CD4-positive, alpha-beta T cell treated with Interleukin-17A for 4 hours (primary cell): ENCODE results near the gene CD151.

ENCODE experiments used
- DNase-seq: peaks from one replicate; pipeline ENCODE4 v3.0.0-alpha.2; 2020; ENCODE audit warnings: mixed read lengths

Gene CD151

DNA sequence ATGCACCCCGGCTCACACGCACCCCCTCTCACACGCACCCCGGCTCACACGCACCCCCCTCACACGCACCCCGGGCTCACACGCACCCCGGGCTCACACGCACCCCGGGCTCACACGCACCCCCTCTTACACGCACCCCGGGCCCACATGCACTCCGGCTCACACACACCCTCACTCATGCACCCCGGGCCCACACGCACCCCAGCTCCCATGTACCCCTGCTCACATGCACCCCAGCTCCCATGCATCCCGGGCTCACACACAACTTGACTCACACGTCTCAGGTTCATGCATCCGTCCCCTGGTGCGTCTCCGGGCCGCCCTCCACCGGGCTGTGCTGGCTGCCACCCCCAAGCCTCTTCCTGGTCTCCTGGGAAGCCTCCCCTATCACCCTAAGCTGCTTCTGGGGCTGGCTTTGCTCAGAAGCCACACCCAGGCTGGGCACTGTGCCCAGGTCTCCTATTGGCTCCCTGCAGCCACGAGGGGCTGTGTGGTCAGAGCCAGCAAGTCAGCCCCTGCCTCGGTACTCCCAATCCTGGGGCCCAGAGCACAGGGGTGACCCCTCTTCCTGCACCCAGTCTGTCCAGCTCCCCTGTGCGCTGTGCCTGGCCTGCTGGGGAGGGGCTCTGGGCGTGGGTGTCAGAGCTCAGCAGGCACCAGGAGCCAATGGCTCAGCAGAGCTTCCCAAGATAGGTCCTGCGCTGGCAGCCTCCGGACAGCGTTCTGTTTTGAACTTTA, 26.8 kb downstream of the CD151 start:
- no peak for DNase-seq

DNA sequence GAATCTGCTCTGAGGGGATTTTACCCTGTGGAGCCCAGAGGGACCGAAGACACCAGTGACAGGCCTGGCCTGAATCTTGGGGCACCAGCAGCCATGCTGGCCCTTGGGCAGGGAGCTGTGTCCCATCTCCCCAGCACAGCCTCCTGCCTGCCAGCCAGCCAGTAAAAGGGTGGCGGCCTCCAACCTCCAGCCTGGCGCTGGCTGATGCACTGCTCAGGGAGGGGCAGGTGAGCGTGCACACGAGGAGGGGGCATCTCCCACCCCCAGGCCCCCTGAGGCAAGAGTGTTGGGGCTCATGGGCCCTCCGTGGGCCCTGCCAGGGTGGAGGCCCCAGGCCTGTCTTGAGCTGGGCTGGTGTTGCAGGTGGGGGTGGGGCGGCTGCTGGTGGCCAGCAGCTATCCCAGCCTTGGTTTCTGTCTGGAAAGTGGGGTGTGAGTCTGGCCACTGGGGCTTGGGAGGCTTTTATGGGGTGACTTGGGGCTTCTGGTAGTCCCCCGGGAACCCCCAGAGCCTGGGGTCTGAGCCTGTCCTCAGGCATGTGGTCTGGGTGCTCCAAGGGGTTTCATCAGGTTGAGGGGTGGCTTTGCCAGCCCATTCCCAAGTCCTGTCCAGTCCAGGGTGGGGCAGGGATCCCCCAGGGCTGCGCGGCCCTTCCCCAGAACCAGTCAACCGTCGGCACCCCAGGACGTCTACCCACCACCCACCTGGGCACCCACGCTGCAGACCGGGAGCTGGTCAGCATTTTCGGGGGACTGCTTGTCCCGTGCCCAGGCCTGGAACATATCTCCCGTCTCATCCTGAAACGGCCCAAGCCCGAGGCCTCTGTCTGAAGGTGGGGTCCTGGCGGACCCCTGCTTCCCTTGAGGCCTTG, 27.7 kb downstream of the CD151 start:
- DNase-seq, result no peak

DNA sequence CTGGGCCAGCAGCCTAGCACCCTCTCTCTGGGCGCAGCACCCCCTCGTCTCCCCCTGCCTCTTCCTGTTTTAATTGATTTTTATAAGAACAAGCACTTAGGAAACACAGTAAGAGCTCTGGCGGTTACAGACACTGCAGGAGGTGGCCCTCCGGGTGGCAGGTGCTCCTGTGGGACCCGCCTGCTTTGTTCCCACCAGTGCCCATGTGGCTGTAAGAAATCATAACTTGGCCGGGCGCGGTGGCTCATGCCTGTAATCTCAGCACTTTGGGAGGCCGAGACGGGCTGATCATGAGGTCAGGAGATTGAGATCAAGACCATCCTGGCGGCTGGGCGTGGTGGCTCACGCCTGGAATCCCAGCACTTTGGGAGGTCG, 28.3 kb downstream of the CD151 start:
- no peak for DNase-seq

DNA sequence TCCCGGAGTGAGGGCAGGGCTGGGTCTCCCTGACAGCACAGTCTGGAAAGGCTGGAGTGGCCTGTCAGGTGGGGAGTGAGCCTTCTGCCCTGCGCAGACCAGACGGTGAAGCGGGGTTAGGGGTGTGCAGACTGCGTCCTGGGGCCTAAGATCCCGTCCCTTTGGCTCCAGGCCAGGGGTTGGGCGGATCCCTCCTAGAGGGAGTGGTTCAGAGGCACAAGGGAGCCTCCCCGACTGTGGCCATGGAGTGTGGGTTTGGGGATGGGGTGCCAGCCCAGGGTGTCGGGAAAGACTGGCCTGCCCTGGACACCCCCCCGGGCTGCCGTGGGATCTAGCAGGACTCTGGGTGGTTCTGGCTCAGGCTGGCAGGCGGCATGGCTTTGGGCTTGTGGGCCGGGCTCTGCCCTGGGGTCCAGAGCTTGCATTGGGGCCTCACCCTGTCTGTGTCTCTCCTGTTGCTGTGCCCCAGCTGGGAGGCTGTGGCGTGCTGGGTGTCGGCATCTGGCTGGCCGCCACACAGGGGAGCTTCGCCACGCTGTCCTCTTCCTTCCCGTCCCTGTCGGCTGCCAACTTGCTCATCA, 29.4 kb downstream of the CD151 start:
- no peak for DNase-seq

DNA sequence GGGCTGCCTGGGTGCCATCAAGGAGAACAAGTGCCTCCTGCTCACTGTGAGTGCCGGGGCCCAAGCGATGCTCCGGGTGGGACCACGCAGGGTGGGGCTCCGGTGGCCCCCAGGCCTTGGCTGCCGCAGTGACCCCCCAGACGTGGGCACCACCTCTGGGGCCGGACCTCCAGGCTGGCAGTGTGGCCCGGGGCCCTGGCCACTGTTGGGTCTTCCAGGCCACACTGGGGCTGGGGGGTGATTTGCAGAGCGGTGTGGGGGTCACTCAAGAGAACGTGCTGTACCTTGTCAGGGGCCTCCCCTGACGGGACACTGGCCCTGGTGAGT, 29.9 kb downstream of the CD151 start:
- no peak for DNase-seq

DNA sequence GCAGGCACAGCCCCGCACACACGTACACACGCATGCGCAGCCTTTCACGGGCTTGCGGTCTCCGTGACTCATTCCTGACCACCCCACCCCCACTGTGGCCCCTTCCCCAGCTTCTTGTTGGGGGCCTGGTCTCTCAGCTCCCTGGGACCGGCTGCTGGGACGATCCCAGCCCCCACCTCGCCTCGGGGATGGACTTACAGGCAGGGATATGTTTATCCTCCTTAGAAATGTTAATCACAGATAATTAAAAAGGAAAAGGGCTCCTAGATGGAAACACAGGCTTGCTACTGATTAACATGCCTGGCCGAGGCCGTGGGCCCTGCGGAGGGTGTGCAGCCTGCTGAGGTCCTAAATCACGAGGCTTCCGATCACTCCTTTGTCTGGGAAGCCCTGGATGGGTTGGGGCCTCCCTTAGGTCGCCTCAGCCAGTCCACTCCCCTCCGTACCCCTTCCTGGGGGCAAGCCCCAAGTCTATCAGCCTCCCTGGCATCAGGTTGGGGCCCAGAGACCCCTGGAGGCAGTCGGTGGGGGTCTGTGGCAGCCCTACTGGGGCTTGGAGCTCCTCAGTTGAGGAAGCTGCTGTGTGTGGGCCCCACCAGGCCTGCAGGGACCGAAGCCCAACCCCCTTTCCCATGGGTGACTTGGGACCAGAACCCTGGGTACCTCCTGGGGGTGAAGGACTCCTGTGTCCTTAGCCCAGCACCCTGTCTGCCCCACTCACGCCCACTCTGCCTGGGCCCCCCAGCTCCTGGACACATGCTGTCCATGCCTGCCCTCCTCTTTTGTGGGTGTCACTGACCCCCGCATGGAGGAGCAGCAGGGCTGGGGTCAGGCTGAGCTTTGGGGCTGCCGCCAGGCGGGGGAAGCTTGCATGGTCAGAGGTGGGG, 30.5 kb downstream of the CD151 start:
- DNase-seq, result no peak

DNA sequence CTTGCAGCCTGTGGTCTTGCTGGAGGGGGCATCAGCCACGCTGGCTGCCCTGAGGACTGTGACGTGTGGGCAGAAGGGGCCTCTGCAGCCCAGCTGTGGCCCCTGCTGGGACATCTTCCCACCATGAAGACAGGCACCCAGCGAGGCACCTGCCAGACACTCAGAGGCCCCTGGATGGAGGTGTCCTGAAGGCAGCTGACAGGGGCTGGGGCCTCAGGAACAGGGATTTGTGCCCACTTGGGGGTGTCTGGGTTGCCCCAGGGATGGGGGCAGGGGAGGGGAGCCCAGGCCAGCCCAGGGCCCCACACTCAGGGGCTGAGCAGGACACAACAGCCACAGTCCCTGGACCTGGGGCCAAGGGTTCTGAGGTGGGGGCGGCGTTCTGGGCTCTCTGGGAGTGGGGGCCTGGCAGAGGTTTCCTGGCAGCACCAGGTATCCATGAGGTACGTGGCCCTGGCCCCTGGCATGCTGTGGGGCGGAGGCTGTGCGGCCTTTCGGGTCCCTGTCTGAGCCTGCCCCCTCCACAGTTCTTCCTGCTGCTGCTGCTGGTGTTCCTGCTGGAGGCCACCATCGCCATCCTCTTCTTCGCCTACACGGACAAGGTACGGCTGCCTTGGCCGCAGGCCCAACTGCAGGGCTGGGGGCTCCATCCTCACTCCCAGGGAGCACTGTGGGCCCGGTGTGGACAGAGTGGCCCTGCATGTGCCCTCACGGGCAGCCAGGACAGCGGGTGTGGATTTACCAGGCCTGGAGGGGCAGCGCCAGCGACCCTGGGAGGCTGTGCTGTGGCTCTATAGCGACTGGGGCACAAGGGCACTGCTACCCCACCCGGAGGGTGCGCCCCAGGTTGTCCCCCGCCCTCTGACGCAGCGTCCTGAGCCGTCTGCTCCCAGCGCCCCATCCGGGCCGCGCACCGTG, 31.4 kb downstream of the CD151 start:
- no peak for DNase-seq

DNA sequence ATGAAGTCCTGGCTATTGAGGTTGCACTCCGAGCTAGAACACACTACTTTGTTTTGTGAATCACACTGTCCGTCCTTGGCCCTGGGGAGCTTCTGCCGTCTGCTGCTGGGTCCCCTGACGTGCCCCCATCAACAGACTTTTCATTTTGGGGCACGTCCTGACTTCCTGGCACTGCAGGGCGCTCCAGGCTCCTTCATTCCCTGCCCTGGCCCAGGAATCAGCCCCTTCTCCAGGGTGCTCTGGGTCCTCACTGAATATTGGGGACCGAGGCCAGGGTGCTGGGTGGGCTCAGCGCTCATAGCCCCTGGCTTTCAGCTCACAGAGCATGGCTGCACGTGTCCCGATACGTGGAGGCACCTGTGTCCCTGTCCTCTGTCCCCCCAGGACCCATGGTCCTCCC, 32.1 kb downstream of the CD151 start:
- DNase-seq, result no peak

DNA sequence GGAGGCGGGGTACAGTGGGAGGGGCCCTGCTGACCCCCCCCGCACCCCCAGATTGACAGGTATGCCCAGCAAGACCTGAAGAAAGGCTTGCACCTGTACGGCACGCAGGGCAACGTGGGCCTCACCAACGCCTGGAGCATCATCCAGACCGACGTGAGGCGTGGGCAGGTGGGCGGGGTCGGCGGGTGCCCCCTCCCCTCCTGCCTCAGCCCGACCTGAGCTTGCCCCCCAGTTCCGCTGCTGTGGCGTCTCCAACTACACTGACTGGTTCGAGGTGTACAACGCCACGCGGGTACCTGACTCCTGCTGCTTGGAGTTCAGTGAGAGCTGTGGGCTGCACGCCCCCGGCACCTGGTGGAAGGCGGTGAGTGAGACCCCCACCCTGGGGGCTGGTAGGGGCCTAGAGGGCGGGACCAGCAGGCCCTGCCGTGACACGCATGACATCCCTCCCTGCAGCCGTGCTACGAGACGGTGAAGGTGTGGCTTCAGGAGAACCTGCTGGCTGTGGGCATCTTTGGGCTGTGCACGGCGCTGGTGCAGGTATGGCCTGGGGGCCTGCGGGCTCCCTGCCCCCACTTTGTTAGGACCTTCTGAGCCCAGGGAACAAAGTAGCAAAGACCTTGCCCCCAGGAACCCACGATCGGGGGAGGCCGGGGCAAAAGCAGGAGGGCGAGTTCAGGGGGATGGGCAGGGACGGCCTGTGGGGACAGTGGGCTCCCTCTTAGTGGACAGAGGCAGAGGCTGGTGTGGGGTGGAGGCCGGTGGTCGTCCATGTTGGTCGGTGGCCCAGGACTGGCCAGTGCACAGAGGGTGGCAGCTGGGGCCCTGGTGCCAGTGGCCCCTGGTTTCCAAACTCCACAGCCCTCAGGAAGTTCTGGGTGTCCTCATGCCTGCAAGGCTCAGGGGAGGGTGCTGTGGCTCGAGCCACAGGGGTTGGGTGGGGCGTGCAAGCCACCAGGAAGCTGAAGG, 33.0 kb downstream of the CD151 start:
- no peak for DNase-seq

DNA sequence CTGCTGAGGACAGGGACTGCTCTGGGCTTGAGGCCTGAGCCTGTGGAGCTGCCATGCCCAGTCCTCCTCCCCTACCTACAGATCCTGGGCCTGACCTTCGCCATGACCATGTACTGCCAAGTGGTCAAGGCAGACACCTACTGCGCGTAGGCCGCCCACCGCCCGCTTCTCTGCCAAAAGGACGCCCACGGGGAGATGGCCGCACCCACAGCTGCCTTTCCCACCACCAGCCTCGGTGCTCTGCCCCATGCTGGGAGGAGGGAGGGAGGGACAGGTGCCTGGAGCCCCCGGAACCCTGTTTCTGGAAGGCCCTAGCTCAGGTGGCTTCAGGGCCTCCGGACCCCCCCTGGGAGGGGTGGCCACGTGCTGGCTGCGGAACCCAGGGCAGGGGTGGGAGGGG, 33.7 kb downstream of the CD151 start:
- no peak for DNase-seq

DNA sequence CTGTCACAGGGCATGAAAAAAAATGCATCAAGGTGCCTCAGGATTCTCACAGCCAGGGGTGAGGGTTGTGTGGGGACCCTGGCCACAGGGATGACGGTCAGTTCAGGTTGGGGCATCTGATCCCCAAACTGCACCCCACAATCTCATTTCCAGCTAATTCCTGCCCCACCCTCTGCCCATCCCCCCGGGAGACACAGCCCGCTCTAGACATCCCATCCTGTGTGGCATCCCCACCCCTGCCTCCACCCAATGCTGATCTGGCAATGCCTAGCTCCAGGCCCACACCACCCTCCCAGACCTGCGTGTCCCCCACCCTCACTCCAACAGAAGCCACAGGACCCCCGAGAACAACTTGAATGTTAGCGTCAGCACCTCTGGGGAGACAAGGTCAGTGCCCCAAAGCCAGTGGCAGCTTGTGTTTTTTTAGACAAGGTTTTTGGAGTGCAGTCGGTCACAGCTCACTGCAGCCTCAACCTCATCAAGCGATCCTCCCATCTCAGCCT, 35.2 kb downstream of the CD151 start:
- no peak for DNase-seq

DNA sequence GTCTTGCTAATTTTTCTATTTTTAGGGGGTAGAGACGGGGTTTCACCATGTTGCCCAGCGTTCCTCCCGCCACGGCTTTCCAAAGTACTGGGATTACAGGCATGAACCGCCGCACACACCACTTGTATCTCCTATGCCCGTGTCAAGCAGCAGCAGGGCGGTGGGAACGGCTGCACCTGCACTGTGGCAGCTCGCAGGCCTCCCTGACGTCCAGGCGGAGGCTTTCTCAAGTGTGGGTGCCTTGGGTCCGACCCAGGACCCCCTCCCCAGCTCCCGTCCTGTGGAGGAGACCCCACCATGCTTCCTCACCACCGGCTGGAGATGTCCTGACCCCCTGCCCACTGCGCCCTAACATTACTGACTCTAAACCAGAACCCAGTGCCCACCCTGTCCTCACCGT, 35.6 kb downstream of the CD151 start:
- no peak for DNase-seq

DNA sequence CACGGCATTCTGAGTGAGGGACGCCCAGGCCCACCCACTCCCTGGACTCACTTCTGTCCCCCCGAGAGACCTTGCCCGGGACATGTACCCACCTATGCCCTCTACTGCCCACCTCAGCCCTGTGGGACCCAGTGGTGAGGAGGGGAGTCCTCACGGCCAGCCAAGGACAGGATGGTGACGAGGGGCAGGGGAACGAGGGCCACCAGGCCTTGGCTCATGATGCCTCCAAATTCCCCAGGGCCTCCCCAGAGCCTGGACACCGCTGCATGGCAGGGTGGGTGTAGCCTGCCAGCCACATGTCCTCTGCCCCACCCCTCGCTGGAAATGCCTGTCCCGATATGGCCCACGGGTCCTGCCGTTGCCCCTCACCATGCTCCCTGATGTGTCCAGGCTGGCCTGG, 36.0 kb downstream of the CD151 start:
- no peak for DNase-seq

DNA sequence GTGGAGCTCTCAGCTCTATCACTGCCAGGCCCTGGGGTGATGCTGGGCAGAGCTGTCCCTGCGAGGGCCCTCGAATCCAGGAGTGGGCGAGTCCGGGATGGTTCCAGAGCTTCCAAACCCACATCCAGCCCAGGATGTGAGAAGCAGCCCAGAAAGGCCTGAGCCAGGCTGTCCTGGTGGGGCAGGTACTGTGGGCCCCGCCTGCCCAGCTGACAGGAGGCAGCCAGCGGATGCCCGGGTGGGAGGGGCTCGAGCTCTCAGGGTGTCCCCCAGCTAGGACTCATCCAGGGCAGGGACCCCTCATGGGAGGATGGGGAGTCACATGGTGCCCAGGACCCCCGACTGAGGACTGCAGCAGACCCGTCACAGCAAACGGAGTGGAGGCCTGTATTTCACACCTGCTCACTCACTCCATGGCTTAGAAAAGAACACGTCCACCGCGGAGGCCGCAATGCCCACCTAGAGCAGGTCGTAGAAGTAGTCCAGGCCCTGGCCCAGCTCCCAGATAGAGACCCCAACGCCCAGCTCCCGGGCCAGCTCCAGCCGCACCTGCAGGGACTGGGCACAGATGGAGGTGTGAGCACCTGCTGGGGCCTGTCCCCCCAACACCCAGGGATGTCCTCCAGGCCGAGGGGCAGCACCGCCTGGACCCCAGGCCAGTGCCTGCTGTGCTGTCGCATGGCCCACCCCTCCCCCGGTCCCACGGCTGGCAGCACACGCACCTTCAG, 36.8 kb downstream of the CD151 start:
- no peak for DNase-seq

DNA sequence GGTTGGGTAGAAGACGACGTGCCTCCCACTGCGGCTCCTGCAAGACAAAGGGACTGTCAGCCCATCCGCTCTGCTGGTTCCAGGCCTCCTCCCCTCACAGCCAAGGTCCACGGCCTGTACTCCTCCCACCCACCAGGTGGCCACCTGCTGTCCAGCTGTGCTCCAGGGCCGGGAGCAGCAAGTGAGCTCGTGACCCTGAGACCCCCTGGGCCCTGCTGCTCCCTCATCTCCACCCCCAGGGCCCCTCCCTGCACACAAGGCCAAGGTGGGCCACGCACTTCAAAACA, 37.3 kb downstream of the CD151 start:
- DNase-seq, result no peak

DNA sequence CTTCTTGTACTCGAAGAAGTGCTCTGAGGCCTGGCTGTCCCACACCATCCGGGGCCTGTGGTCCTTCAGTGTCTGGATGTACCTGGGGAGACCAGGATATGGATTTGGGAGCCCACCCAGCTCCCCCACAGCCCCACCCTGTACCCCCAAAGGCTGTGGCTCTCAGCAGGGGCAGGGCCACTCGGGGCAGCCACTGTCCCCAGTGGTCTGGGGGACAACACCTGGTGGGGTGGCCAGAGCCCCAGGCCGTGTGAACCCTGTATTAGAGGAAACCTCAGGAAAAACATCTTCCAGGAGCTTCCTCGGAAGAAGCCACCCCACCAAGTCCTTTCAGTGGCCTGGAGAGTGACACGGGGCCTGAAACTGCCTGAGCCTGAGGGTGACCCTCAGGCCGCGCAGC, 37.7 kb downstream of the CD151 start:
- no peak for DNase-seq

DNA sequence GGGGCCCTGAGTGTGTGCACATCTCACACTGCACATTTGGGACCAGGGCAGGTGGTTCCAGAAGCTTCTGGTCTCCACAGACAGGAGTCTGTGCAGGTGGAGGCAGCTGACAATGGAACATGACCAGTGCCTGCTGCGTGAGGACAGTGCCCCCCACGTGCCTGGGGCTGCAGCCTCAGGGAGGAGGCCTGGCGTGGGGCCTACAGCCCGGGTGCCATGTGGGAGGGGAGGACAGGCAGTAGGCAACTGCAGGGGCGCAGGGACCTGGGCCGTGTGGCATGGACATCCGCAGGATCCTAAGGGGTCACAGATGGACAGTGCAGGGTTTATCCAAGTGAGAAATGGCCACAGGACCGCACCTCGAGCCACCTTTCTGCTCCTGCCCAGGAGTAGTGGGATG, 38.7 kb downstream of the CD151 start:
- DNase-seq, result no peak

DNA sequence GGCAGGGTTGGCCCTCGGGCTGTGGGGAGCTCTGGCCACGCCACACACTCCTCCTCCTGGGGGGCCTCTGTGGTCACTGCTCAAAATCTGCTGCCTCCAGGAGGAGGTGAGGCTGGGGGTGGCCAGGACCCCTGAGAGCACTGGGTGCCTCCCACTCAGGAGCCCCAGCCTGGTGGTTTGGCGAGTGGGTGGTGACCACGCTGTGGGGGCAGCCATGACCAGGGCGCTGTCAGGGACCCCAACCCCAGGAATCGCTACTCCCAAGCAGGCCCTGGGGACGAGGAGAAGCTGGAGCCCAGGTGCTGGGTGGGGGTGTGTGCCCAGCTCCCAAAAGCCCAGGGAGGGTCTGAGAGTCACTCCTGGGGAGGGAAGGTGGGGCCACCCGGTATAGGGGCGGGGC, 40.0 kb downstream of the CD151 start:
- DNase-seq, result no peak

DNA sequence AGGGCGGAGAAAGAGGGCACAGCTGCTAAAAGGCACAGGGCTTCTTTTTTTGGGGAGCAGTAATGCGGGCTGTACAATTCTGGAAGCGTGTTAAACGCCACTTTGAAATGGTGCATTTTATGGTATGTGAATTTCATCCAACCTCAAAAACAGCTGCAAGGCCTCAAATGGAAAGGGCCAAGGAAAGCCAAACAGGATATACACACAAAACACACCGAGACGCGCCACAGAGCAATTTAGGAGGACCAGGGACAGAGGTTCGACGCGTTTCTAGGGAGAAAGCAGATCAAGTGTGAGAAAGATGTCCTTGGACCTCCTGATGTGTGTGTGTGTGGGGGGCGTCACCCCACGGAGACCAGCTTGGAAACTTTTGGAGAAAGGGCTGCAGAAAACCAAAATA, 41.0 kb downstream of the CD151 start:
- DNase-seq, result no peak

DNA sequence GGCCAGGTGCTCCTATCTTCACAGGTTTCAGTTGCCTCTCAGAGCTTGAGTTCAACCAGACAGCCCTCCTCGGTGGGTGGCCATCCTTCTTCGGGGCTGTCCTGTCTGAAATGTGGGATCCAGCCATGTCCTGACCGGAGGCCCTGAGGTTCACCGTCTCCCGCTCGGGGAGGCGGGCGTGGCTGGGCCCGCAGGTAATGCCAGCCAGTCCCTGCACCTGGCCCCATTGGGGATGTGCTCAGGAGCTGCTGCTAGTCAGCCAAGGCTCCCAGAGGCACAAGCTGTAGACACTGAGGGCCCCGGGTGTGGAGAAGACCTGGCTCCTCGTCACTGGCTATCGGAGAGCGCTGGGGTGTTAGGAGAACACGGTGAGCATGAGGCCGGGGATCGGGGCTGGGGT, 42.5 kb downstream of the CD151 start:
- no peak for DNase-seq
